Measurements from ENCODE around the gene JADE2.

Gene JADE2

DNA sequence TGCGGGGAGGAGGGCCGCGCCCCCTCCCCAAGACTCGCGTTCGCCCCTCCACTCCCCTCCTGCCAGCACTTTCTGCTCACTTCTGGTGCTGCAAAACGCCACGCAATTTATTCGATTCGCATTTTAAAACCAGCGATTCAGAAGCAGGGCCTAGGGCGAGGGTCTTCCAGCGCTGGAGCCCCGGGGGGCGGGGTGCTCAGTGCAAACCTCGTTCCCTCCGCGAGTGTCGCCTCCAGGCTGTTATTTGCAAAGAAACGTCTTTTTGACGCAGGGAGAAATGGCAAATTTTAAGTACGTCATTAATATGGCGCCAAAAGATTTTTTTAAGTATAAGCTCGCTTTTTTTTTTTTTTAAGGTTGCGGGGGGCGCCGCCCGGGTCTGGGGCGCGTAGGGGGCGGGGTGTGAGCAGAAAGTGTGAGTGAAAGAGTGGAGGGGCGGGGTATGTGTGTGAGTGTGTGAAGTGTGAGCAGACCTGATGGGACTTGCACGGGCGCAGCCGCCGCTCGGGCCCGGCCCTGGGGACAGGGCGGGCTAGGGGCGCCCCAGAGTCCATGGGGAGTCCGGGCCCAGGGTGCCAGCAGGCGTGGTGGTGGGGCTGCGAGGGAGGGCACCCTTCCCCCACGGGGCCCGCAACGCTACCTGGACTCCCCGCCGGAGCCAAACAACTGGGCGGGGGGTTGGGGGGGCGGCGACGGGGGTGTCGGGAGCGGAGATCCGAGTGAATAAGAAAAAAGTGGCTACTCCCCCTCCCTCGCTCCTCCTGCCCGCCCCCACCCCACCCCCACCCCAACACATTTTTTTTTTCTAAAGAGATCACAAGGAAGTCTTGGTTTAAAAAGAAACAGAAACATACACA lies at the start of gene JADE2:
Gene JADE2 (plus strand): TSS at position 845 of the 857 bp plus-strand sequence. CDS start 10,188 bp downstream, outside the sequence.
- peak within 1 kb of the TSS; percentile 82 for H3K4me3 ChIP-seq (replicated peaks; ENCODE audit: low read depth, low read length)
- TF ChIP-seq, protein P1, sequence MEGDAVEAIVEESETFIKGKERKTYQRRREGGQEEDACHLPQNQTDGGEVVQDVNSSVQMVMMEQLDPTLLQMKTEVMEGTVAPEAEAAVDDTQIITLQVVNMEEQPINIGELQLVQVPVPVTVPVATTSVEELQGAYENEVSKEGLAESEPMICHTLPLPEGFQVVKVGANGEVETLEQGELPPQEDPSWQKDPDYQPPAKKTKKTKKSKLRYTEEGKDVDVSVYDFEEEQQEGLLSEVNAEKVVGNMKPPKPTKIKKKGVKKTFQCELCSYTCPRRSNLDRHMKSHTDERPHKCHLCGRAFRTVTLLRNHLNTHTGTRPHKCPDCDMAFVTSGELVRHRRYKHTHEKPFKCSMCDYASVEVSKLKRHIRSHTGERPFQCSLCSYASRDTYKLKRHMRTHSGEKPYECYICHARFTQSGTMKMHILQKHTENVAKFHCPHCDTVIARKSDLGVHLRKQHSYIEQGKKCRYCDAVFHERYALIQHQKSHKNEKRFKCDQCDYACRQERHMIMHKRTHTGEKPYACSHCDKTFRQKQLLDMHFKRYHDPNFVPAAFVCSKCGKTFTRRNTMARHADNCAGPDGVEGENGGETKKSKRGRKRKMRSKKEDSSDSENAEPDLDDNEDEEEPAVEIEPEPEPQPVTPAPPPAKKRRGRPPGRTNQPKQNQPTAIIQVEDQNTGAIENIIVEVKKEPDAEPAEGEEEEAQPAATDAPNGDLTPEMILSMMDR (IDR thresholded peaks at IDR 0.05; ENCODE audit: low read length, missing control alignments), result peak; percentile 3
- DNase-seq (ENCODE audit: low read depth), result peak; percentile 81

DNA sequence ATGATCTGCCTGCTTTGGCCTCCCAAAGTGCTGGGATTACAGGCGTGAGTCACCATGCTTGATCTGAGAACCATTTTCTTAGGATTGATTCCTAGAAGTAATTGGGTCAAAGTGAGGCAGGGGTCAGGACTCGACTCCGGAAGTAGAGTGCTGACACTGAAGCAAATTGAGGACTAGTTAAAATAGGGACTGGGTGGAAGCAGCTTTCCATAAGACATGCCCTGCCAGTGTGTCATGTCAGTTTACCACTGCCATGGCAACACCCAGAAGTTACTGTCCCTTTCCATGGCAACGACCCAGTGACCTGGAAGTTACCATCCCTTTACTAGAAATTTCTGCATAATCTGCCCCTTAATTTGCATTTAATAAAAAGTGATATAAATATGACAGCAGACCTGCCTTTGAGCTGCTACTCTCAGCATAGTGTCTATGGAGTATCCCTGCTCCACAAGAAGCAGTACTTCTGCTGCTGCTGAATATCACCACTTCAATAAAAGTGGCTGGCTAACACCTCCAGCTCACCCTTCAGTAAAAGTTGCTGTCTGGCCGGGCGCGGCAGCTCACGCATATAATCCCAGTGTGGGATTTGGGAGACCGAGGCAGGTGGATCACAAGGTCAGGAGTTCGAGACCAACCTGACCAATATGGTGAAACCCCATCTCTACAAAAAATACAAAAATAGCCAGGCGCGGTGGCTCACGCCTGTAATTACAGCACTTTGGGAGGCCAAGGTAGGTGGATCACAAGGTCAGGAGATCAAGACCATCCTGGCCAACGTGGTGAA lies 47.8 kb upstream of the JADE2 start:
- no peak overlapping the region for H3K4me3 ChIP-seq (replicated peaks; ENCODE audit: low read depth, low read length)
- TF ChIP-seq, protein P1 (IDR thresholded peaks at IDR 0.05; ENCODE audit: low read length, missing control alignments), result no peak
- DNase-seq (ENCODE audit: low read depth), result no peak

DNA sequence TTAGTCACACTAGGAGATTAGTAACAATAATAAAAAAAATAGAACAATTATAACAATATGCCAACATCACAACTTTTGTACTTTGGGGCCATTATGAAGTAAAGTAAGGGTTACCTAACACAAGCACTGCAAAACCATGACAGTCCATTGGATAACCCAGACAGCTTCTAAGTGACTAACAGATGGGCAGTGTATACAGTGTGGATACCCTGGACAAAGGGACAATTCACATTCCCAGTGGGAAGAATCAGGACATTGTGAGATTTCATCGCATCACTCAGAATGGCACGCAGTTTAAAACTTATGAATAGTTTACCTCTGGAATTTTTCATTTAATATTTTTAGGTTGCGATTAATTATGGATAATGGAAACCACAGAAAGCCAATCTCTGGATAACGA lies 45.6 kb upstream of the JADE2 start:
- H3K4me3 ChIP-seq (replicated peaks; ENCODE audit: low read depth, low read length), result no peak overlapping the region
- TF ChIP-seq, protein P1 (IDR thresholded peaks at IDR 0.05; ENCODE audit: low read length, missing control alignments), result no peak
- no peak for DNase-seq (ENCODE audit: low read depth)

DNA sequence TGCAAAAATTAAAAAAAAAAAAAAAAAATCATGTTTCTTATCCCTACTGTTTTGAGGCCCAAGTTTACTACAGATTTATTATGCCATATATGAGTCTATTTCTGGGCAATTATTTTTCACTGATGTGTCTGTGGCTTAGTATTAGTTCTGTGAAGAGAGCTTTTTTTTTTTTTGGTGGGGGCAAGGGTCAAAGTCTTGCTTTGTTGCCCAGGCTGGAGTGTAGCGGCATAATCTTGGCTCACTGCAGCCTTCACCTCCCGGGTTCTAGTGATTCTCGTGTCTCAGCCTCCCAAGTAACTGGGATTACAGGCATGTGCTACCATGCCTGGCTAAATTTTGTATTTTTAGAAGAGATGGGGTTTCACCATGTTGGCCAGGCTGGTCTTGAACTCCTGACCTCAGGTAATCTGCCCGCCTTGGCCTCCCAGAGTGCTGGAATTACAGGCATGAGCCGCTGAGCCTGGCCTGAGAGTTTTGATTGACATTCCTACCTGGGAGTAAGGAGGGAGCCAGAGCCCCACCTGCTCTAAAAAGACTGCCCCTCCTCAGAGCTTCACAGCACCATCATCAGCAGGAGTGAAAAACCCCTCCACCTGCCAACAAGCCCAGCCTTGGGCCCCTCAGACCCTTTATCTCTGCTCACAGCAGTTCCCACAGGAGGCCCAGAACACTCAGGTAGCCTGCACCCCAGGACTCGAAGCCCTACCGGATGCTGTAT lies 36.1 kb upstream of the JADE2 start:
- TF ChIP-seq, protein P1 (IDR thresholded peaks at IDR 0.05; ENCODE audit: low read length, missing control alignments), result no peak
- no peak for DNase-seq (ENCODE audit: low read depth)
- no peak overlapping the region for H3K4me3 ChIP-seq (replicated peaks; ENCODE audit: low read depth, low read length)

DNA sequence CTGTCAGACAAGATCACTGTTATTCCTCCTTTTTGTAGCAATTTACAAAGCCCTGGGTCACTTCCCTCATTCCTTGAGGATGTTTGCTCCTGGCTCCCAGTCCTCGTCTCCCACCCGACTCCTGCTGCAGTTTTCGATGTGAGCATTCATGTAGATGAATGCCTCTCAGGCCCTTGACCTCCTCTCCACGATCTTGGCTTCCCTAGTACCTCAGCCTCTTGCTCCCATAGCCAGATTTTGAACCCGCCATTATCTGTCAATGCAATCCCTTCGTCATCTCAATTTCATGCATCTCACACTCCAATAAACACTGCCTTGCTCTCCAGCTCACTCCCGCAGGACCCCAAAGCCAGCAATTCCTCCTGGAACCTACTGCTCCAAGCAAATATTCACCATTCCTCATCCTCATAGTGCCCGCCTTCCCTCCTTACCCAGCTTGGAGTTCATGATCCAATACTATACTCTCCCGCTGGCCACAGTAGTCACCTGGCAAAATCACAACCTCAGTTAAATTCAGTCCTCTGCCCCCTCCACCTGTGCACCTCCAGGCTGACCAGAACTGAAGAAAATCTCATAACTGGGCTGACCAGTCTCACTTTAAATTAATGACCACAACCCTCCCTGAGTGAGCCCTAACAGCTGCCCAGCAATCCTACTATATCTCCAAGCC lies 35.1 kb upstream of the JADE2 start:
- TF ChIP-seq, protein P1 (IDR thresholded peaks at IDR 0.05; ENCODE audit: low read length, missing control alignments), result no peak
- H3K4me3 ChIP-seq (replicated peaks; ENCODE audit: low read depth, low read length), result no peak overlapping the region
- no peak for DNase-seq (ENCODE audit: low read depth)

DNA sequence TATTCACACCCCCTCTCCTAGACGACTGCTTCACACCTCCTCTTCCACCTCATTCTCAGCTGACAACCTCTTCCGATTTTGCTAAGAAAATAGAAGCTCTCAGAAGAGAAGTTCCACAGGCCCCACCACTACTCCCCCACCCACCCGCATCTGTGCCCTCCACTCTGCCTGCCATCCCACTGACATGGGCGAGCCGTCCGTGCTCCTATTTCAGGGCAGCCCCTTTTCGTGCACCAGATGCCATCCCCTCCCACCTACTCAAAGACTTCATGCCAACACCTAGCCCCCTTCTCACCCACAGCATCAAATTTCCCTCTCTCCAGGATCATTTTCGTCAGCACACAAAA lies 34.6 kb upstream of the JADE2 start:
- no peak overlapping the region for H3K4me3 ChIP-seq (replicated peaks; ENCODE audit: low read depth, low read length)
- DNase-seq (ENCODE audit: low read depth), result no peak
- TF ChIP-seq, protein P1 (IDR thresholded peaks at IDR 0.05; ENCODE audit: low read length, missing control alignments), result no peak
